Stimulated activated CD4-positive, alpha-beta T cell treated with anti-CD3 and anti-CD28 coated beads, Interleukin-15, amount 100 ng/mL, for 24 hours (primary cell): Measurements from ENCODE around the gene GUCY2F.

Source experiments
- DNase-seq: peaks from one replicate; pipeline ENCODE4 v3.0.0-alpha.2; 2020

The GUCY2F gene

DNA sequence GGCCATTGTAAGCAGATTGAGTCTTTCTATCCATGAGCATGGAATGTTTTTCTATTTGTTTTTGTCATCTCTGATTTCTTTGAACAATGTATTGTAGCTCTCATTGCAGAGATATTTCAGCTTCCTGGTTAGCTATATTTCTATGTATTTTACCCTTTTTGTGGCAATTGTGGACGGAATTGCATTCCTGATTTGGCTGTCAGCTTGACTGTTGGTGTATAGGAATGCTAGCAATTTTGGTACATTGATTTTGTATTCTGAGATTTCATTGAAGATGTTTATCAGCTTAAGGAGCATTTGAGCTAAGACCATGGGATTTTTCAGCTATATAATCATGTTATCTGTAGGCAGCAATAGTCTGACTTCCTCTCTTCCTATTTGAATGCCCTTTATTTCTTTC is 154.6 kb downstream of the GUCY2F start:
- DNase-seq, result no peak
